ENCODE measurements around the gene ZC2HC1B.

DNA sequence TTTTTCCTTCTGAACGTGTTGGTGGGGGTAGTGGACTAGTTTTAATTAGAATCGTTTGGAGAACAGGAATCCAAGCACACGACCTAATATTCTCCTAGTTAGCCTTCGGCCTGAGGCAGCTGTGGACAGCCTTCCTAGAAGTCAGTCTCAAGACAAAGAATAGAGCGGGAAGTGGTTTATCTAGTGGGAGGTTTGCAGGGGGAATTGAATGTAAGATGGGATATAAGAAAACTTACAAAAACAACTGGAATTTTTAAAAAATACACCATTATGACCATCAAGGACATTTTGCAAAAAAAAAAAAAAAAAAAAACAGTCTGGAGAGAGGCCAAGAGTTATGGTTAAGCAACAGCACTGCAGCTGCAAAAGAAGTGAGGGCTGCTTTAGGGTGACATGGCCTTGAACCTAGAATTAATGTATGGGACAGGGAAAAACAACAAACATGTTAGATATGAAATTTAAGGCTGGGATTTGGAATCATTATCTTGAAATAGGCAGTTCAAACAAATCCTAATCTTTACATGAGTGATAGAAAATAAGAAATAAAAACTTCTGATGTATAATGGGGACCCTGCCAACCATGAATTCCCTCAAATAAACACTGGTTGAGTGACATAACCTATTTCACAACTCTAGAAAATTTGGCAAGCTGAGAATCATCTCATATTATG is 103.6 kb downstream of the ZC2HC1B start:
- no peak for TF ChIP-seq CTCF (IDR thresholded peaks at IDR 0.05)
- TF ChIP-seq ZFX (IDR thresholded peaks at IDR 0.05; ENCODE audit: borderline replicate concordance) = no peak

All from 22Rv1 (cell line).